Hematopoietic multipotent progenitor cell treated with erythropoietin and hydrocortisone succinate and interleukin-3 and kit ligand, for 4 days (in vitro differentiated cells): Measurements from ENCODE around the gene PIP5K1A.
"Not testable (repeated sequence)": the region's sequence is repeated elsewhere in the genome, so short reads cannot be mapped to it uniquely, and the experiment has no call there.

Experiments
- DNase-seq: peaks from one replicate; pipeline ENCODE4 v3.0.0-alpha.2; 2015

PIP5K1A gene

DNA sequence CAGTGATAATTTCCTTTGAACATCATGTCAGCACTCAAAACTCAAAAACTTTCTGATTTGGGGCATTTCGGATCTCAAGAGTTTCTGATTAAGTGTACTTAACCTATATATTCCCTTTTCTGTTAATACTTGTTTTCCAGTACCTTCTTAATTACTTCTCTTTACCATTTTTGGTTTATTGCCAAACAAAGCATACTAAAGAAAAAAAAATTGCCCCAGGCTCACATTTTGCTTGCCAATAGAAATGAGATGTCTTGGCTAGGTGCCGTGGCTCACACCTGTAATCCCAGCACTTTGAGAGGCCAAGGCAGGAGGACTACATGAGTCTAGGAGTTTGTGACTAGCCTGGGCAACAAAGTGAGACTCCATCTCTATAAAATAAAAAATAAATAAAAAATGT is 61.0 kb downstream of the PIP5K1A start:
- DNase-seq = no peak

DNA sequence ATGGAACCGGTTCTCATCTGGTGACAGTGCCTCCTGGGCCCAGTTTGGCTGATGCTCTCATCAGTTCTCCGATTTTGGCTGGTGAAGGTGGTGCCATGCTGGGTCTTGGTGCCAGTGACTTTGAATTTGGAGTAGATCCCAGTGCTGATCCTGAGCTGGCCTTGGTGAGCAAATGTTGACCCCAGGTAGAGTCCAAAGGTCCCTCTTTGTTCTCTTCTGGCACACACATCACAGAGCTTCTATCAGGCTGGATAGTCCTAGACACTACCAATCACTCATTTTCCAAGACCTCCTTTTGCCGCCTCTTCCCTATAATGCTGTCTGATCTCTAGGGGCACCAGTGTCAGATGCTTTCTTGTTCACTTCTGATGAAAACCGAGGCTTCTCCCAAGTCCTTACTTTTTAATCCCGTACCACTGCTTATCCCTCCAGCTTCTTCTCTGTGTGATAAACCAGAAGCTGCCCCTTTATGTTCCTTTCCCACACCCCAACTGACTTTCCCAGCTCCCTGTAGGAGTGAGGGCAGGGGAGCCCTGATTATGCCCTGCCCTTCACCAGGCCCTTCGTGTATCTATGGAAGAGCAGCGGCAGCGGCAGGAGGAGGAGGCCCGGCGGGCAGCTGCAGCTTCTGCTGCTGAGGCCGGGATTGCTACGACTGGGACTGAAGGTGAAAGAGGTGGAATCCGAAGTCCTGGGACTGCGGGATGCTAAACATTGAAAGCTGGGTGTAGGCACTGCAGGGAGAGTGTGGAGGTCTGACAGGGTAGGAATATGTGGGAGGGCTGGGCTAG is 67.3 kb downstream of the PIP5K1A start:
- no peak for DNase-seq

GRCh38 chr1:151266315-151266714 is 68.0 kb downstream of the PIP5K1A start:
- no peak for DNase-seq

DNA sequence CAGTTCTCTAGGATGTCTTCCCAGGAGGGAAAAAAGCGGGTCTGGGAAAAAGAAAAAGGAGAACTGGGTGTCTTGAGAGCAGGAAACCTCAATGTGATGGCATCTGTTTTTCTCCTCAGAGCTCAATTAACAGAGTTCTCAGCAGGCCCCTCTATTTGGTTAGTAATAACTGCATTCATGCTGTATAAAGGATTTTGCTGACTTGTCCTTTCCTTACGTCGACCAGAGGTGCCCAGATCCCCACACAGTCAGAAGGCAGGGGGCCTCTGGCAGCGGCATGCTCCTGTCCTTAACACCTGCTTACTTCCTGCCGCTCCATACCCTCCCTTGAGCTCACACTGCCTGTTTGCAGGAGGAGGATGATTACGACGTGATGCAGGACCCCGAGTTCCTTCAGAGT is 68.5 kb downstream of the PIP5K1A start:
- no peak for DNase-seq

GRCh38 chr1:151267760-151268159 is 69.4 kb downstream of the PIP5K1A start:
- DNase-seq = no peak

GRCh38 chr1:151273924-151274466 is 75.6 kb downstream of the PIP5K1A start:
- DNase-seq = no peak

GRCh38 chr1:151275341-151275740 is 77.0 kb downstream of the PIP5K1A start:
- not testable (repeated sequence) for DNase-seq

DNA sequence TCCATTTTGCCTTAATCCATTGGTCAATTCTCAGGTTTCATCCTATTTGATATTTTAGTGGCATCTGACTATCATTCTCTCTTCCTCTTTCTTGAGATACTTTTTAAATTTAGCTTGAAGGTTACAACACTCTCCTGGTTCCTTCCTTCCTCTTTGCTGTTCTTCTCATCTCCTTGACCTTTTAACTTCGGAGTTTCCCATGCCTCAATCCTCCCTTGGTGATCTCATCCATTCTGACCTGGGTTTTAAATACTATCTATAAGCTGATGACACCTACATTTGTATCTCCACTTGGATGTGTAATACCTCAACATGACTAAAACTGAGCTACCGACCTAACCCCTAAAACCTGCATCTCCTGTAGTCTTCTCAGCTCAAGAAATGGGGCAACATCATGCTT is 78.9 kb downstream of the PIP5K1A start:
- peak; percentile 59 for DNase-seq

DNA sequence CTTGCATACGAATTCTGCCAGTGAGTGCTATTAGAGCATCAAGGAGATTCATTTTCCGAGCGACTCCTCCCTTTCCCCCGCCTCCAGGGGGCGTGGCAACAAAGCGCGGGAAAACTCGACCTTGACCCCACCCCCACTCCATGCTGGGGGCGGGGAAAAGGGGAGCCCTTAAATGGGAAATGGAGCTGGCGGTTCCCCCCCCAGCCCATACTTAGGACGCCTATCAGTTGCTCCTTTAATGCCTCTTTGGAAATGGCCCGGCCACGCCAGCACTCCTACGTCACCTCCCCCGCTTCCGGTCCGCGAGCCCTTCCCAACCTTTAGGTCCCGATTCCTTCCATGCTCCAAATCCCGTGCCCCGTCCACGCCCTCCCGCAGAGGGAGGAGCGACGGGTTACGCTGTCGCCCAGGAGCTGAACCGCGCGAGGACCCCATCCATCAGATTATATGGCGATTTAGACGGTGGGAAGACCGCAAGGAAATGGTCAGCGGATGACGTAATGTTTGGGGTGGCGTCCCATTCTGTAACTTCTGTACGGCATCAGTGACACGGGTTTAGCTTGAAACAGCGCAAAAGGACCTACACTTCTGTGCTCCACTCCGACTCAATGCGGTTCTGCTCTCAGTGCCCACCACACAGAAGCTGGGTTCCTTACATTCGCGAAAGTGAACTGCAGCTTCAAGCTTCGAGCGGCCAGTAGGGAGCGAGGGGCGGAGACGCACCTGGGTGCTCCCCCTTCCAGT is 83.0 kb downstream of the PIP5K1A start:
- DNase-seq = peak; percentile 99

DNA sequence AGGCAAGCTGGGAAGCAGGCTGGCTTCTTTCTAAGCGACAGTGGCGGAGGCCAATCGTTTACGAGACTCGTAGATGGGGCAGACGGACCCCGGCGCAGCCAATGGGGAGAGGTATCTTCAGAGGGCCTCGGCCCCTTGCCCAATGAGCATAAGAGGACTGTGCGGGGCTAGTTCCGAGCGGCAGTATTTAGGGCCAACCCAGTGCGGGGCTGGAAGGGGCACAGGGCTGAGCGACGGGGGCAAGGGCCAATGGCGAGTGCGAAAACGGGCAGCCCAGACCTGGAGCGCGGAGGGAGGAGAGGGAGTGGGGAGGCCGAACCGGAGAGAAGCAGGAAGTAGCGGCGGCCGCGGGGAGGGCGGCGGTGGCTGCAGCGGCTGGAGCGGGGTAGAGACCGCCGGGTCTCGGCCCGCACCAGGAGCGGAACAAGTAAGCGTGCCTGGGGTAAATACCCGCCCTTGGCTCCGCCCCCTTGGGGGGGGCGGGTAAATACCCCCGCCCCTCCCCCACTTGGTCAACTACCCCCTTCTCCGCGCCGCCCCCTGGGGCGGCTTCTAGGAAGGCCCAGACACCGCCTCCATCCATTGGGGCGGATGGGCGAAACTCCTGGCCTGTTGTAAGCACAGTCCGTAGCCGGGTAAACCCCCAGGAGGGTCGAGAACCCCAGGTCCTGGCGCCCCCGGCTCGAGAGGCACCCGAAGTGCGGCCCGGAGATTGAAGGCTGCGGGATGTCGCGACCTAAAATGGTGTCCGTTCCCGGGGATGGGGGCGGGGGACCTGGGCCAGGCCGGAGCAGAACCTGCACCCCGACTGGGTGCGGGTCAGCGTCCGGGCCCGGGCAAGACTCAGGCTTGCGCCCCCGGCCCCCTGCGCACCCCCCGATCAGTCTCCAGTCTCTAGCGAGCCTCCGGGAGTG is 83.9 kb downstream of the PIP5K1A start, which contains the start of gene ZNF687:
Gene ZNF687 (plus strand): TSS at position 331 of the 914 bp plus-strand sequence. CDS start 3,993 bp downstream, outside the sequence.
- DNase-seq = peak; percentile 100

GRCh38 chr1:151282883-151283725 is 84.8 kb downstream of the PIP5K1A start:
- peak; percentile 81 for DNase-seq

GRCh38 chr1:151284013-151284577 is 85.7 kb downstream of the PIP5K1A start:
- DNase-seq = no peak

GRCh38 chr1:151286619-151287340 is 88.4 kb downstream of the PIP5K1A start:
- no peak for DNase-seq

DNA sequence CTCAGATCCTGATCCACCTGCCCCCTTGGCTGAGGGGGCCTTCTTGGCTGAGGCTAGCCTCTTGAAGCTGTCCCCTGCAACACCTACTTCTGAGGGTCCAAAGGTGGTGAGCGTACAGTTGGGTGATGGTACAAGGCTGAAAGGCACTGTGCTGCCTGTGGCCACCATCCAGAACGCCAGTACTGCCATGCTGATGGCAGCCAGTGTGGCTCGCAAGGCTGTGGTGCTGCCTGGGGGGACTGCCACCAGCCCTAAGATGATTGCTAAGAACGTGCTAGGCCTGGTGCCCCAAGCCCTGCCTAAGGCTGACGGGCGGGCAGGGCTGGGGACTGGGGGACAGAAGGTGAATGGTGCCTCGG is 89.0 kb downstream of the PIP5K1A start:
- DNase-seq = no peak

DNA sequence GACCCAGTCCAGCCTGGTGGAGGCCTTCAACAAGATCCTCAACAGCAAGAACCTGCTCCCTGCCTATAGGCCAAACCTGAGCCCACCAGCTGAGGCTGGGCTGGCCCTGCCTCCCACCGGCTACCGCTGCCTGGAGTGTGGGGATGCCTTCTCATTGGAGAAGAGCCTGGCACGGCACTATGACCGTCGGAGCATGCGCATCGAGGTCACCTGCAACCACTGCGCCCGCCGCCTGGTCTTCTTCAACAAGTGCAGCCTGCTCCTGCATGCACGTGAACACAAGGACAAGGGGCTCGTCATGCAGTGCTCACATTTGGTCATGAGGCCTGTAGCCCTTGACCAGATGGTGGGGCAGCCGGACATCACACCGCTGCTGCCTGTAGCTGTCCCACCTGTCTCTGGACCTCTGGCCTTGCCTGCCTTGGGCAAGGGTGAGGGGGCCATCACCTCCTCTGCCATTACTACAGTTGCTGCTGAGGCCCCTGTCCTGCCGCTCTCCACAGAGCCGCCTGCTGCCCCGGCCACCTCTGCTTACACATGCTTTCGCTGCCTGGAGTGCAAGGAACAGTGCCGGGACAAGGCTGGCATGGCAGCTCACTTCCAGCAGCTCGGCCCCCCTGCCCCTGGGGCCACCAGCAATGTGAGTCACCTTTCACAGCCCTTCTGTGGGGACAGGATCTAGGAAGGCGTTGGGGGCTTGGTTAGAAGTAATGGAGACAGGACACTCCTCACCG is 89.6 kb downstream of the PIP5K1A start:
- no peak for DNase-seq

- DNase-seq = no peak
Measured at GRCh38 chr1:151288502-151288901, 90.2 kb downstream of the PIP5K1A start.

- no peak for DNase-seq
Measured at GRCh38 chr1:151289080-151289935, 91.0 kb downstream of the PIP5K1A start.

DNA sequence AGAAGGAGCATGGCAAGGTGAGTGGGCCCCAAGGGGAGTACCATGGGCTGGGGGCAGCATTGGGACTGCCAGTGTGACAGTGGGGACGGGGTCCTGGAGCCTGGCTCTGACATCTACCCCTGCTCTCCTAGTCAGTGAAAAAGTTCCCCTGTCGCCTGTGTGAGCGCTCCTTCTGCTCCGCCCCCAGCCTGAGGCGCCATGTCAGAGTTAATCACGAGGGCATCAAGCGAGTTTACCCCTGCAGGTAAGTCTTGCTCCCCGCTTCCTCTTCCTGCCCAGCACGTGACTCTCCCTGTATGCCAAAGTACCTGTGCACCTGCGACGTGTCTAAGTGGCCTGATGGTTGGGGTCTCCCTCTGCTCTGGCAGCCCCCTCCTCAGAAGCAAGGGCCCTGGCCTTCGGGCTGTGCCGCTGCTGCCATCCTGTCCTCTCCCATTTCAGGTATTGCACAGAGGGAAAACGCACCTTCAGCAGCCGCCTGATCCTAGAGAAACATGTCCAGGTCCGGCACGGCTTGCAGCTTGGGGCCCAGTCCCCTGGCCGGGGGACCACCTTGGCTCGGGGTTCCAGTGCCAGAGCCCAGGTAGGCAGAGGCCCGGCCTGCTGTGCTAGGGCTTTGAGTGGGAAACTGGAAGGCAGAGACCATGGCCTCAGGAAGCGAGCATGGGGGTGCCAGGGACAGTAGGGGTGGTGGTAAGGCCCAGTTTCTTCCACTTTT is 91.8 kb downstream of the PIP5K1A start:
- no peak for DNase-seq
